ENCODE data around the gene KDM6B. TPM values are rescaled to one million over a fixed set of nuclear protein-coding genes. Genes with fewer than 3 reads are reported as not detected.

KDM6B gene
- polyA plus RNA-seq, 1 experiment = 2.0 TPM

DNA sequence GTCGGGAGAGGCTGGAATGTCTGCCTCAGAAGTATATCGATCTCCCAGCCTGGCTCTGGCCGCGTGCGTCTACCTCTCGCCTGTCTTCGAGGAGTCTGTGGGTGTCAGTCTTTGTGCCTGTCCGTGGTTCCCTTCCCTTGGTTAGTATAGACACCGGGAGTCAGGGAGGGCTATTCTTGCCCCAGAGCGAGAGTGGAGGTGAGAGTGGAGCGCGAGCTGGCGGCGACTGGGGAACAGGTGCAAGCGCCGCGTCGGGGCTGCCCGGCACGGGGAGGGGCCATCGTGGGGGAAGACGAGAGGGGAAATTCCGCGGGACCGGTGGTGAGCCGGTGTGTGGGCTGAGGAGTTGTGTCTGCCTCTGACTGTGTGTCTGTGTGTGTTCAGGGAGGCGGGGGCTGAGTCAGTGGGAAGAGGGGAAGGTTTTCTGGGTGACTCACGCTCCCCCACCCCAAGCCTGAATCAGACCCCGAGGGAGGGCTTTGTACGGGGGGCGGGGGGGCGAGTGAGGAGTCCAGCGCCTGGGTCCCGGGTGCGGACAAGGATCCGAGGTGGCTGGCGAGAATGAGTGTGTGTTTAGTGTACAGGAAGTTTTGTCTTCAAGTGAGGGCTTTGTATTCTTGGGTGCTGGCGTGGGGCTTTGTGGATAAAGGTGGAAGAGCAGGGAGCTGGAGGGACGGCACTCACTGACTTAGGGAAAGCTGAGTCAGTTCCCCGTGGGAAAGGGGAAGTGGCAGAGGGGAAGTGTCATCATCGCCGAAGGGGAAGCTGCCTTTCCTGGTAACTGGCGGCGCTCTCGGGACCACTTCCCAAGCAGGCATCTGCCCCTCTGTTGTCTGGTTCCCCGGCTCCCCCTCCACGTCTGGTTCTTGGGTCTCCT lies 8.6 kb downstream of the KDM6B start:
- CTCF ChIA-PET = interaction anchor here (1.0 kb wide), 1 partner anchor 8 kb away, joined by 3 read pairs; no protein-coding TSS in a partner anchor
- TF ChIP-seq CTCF (IDR thresholded peaks at IDR 0.05; ENCODE audit: low read depth, low read length) = no peak
- H3K4me3 ChIP-seq (ENCODE audit: low read depth, low read length) = peak overlapping the region; percentile 59
- peak overlapping the region; percentile 99 for H3K27ac ChIP-seq (ENCODE audit: low read depth, low read length)
- peak; percentile 81 for DNase-seq (ENCODE audit: low read depth, low spot score)
- peaks cover 4% of the 10 kb centered on the region; the same call in 1 of the 2 replicates for H3K9me3 ChIP-seq (ENCODE audit: control insufficient read depth, insufficient read depth, low read length)
- POLR2A ChIA-PET = interaction anchor here (0.6 to 2.1 kb wide), 5 partner anchors 14 to 331 kb away, joined by 3 to 16 read pairs (median 4); partner anchors contain the start of gene NAA38
- no peaks in the 10 kb centered on the region for H3K27me3 ChIP-seq (ENCODE audit: control insufficient read depth, insufficient read depth, low read length)

- POLR2A ChIA-PET = interaction anchor here (0.7 to 2.1 kb wide), 3 partner anchors 13 to 249 kb away, joined by 3 to 16 read pairs (median 6); partner anchors contain the start of gene NAA38
These were observed 9.2 kb downstream of the KDM6B start for GRCh38 chr17:7843257-7843535.

GRCh38 chr17:7843536-7844291 lies 9.7 kb downstream of the KDM6B start:
- CTCF ChIA-PET = interaction anchor here (1.0 kb wide), 1 partner anchor 9 kb away, joined by 3 read pairs; no protein-coding TSS in a partner anchor
- POLR2A ChIA-PET = interaction anchor here (0.7 to 2.1 kb wide), 3 partner anchors 13 to 250 kb away, joined by 3 to 16 read pairs (median 6); partner anchors contain the start of gene NAA38

More at GRCh38 chr17:7843257-7843535, 9.2 kb downstream of the KDM6B start:
- Histone ChIP-seq H3K4me3 (ENCODE audit: low read depth, low read length) (peak overlapping the region; percentile 59), H3K27ac (ENCODE audit: low read depth, low read length) (peak overlapping the region; percentile 99), H3K27me3 (ENCODE audit: control insufficient read depth, insufficient read depth, low read length) (no peaks in the 10 kb centered on the region), H3K9me3 (ENCODE audit: control insufficient read depth, insufficient read depth, low read length) (peaks cover 4% of the 10 kb centered on the region; the same call in 1 of the 2 replicates)
- DNase-seq (ENCODE audit: low read depth, low spot score) = no peak
- CTCF ChIA-PET = interaction anchor here (1.0 kb wide), 1 partner anchor 8 kb away, joined by 3 read pairs; no protein-coding TSS in a partner anchor
- no peak for TF ChIP-seq CTCF (IDR thresholded peaks at IDR 0.05; ENCODE audit: low read depth, low read length)

More at GRCh38 chr17:7843536-7844291, 9.7 kb downstream of the KDM6B start:
- peak overlapping the region; percentile 59 for H3K4me3 ChIP-seq (ENCODE audit: low read depth, low read length)
- H3K27ac ChIP-seq (ENCODE audit: low read depth, low read length) = peak overlapping the region; percentile 99
- H3K27me3 ChIP-seq (ENCODE audit: control insufficient read depth, insufficient read depth, low read length) = no peaks in the 10 kb centered on the region
- H3K9me3 ChIP-seq (ENCODE audit: control insufficient read depth, insufficient read depth, low read length) = peaks cover 4% of the 10 kb centered on the region; the same call in 1 of the 2 replicates
- no peak for TF ChIP-seq CTCF (IDR thresholded peaks at IDR 0.05; ENCODE audit: low read depth, low read length)
- peak; percentile 57 for DNase-seq (ENCODE audit: low read depth, low spot score)
